Astrocyte of the spinal cord (primary cell): ENCODE results near the gene FBLN7.

Experiments
- DNase-seq: peaks from one replicate; pipeline ENCODE4 v3.0.0; 2011; ENCODE audit warnings: low read depth, low spot score
- H3K4me3 ChIP-seq: 2 replicates; pipeline ENCODE4 v1.5.1; 2011; ENCODE audit warnings: low read depth, mild to moderate bottlenecking, low read length, moderate library complexity
- CTCF ChIP-seq: IDR thresholded peaks from 2 replicates; pipeline ENCODE4 v1.5.1; 2012; ENCODE audit warnings: low read depth, mild to moderate bottlenecking, low read length, inconsistent platforms
- in situ Hi-C: cut with HindIII; loops from 2 replicates; pipeline ENCODE4 v1.10.0; 2017; ENCODE audit warnings: low sequenced_read_pairs

The FBLN7 gene

GRCh38 chr2:112170495-112170894 lies 32.3 kb downstream of the FBLN7 start:
- no peak for DNase-seq
- no peak overlapping the region for H3K4me3 ChIP-seq
- TF ChIP-seq CTCF, result no peak
- in situ Hi-C loops, result no loop called here

- TF ChIP-seq CTCF, result no peak
- no peak overlapping the region for H3K4me3 ChIP-seq
- in situ Hi-C loops, result no loop called here
- DNase-seq, result no peak
Observed at GRCh38 chr2:112173646-112174319, 35.6 kb downstream of the FBLN7 start.

GRCh38 chr2:112174383-112174782 lies 36.2 kb downstream of the FBLN7 start:
- no peak overlapping the region for H3K4me3 ChIP-seq

GRCh38 chr2:112175333-112175732 lies 37.1 kb downstream of the FBLN7 start:
- DNase-seq, result no peak
- in situ Hi-C loops, result no loop called here
- no peak overlapping the region for H3K4me3 ChIP-seq
- no peak for TF ChIP-seq CTCF

More at GRCh38 chr2:112174383-112174782, 36.2 kb downstream of the FBLN7 start:
- no peak for TF ChIP-seq CTCF
- in situ Hi-C loops, result no loop called here
- DNase-seq, result no peak

GRCh38 chr2:112175958-112176573 lies 37.9 kb downstream of the FBLN7 start:
- DNase-seq, result no peak

GRCh38 chr2:112181571-112182290 lies 43.5 kb downstream of the FBLN7 start:
- in situ Hi-C loops, result no loop called here
- no peak for DNase-seq
- no peak for TF ChIP-seq CTCF
- no peak overlapping the region for H3K4me3 ChIP-seq

More at GRCh38 chr2:112175958-112176573, 37.9 kb downstream of the FBLN7 start:
- in situ Hi-C loops, result no loop called here
- H3K4me3 ChIP-seq, result no peak overlapping the region
- TF ChIP-seq CTCF, result no peak
